Peyer's patch (tissue), 4 donors: ENCODE data around the gene TWNK. TPM values are rescaled to one million over a fixed set of nuclear protein-coding genes. Genes with fewer than 3 reads are reported as not detected.
"Not testable (repeated sequence)": the region's sequence is repeated elsewhere in the genome, so short reads cannot be mapped to it uniquely, and the experiment has no call there.

Experiments used
- DNase-seq, 3 donors: peaks; one replicate each; pipeline ENCODE4 v3.0.0-alpha.2; 2017 to 2019
- H3K27ac ChIP-seq, 4 donors: fragments of 200-600 bp; sonication (generic); one replicate each; pipeline ENCODE4 v1.5.1; 2016 to 2019
- H3K27me3 ChIP-seq, 2 donors: fragments of 200-600 bp; sonication (generic); one replicate each; pipeline ENCODE4 v1.5.1; 2019
- H3K36me3 ChIP-seq, 3 donors: fragments of 200-600 bp; sonication (generic); one replicate each; pipeline ENCODE4 v1.5.1; 2016 to 2019
- H3K4me1 ChIP-seq, 4 donors: fragments of 200-600 bp; sonication (generic); one replicate each; pipeline ENCODE4 v1.5.1; 2016 to 2019
- H3K4me3 ChIP-seq, 4 donors: fragments of 200-600 bp; sonication (generic); 1 replicate in 3 of 4; 2 replicates in 1 of 4; pipeline ENCODE4 v1.5.1; 2016 to 2019; ENCODE audit warnings: mild to moderate bottlenecking in 1 of 4
- H3K9me3 ChIP-seq, 4 donors: fragments of 200-600 bp; sonication (generic); one replicate each; pipeline ENCODE4 v1.5.1; 2016 to 2019; ENCODE audit warnings: mild to moderate bottlenecking in 1 of 4
- POLR2A ChIP-seq, 2 donors: fragments of 450-650 bp; IDR thresholded peaks; one replicate each; pipeline ENCODE4 v1.5.1; 2017; ENCODE audit warnings: antibody characterized with exemption in 2 of 2, mild to moderate bottlenecking in 2 of 2, moderate library complexity in 2 of 2
- total RNA-seq, 4 donors: library from RNA; depleted of rRNA; stranded (reverse); fragments of >200 nt; gene quantifications; one replicate each; pipeline ENCODE4 v1.1.0, GENCODE V29; 2016
- TF ChIP-seq, protein P1 (sequence below), 6 experiments: fragments of 450-650 bp in 4 of 6; fragments of 200-600 bp in 2 of 6; sonication (generic) in 1 of 6; IDR thresholded peaks; one replicate each; pipeline ENCODE4 v1.5.1; 2017 to 2019; ENCODE audit warnings: antibody characterized with exemption in 6 of 6, mild to moderate bottlenecking in 3 of 6, moderate library complexity in 1 of 6

TWNK gene
- total RNA-seq, 4 donors from 2014 or later: 3.8 to 18.2 (median 4.4) TPM

DNA sequence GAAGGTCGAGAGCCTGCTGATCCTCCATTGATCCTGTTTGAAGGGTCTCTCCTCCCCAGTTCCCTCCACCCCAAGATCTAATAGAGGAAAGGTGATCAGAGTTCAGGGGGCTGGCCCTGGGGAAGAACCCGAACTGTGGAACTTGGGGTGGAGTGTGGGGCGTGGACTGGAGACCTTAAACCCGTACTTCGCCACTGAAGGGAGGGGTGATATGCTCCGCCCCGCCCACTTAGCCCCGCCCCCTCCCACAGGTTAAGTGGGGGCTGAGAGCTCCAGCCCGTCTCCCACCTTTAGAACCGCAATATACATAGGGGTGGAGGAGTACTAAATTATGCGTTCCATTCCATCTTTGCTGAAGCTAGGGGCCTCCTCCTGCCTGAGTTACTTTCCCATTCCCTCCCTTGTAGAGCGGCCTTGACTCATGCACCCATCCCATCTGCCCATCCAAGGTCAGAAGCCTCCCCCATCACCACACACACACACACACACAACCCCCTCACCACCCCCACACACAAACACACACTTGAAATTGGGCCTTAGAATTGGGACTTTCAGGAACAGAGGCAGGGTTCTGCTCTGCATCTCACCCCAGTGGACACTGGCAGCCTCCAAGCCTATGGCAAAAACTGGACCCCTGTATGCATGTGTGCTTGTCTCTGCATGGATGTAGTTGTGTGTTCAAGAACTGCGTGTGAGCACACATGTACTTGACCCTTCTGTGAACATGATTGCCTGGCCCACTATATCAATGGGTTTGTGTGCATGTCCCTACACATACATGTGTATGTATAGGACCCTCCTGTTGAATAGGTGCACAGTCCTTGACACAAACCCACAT lies 17.0 kb upstream of the TWNK start:
- H3K27ac ChIP-seq: peak overlapping the region; percentile 26 to 91 (median 86)
- H3K4me1 ChIP-seq: peaks cover 0 to 22% (median 7%) of the 10 kb centered on the region in 4 donors
- peak in 1 of 2 donors; percentile 43 for TF ChIP-seq POLR2A (IDR thresholded peaks at IDR 0.05)
- TF ChIP-seq, protein P1, sequence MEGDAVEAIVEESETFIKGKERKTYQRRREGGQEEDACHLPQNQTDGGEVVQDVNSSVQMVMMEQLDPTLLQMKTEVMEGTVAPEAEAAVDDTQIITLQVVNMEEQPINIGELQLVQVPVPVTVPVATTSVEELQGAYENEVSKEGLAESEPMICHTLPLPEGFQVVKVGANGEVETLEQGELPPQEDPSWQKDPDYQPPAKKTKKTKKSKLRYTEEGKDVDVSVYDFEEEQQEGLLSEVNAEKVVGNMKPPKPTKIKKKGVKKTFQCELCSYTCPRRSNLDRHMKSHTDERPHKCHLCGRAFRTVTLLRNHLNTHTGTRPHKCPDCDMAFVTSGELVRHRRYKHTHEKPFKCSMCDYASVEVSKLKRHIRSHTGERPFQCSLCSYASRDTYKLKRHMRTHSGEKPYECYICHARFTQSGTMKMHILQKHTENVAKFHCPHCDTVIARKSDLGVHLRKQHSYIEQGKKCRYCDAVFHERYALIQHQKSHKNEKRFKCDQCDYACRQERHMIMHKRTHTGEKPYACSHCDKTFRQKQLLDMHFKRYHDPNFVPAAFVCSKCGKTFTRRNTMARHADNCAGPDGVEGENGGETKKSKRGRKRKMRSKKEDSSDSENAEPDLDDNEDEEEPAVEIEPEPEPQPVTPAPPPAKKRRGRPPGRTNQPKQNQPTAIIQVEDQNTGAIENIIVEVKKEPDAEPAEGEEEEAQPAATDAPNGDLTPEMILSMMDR (IDR thresholded peaks at IDR 0.05): no peak
- H3K9me3 ChIP-seq: no peaks in the 10 kb centered on the region
- no peaks in the 10 kb centered on the region for H3K27me3 ChIP-seq
- peak; percentile 40 to 92 (median 90) for DNase-seq
- peak overlapping the region; percentile 41 to 78 (median 66) for H3K4me3 ChIP-seq
- peaks cover 0 to 15% (median 0%) of the 10 kb centered on the region in 3 donors for H3K36me3 ChIP-seq

DNA sequence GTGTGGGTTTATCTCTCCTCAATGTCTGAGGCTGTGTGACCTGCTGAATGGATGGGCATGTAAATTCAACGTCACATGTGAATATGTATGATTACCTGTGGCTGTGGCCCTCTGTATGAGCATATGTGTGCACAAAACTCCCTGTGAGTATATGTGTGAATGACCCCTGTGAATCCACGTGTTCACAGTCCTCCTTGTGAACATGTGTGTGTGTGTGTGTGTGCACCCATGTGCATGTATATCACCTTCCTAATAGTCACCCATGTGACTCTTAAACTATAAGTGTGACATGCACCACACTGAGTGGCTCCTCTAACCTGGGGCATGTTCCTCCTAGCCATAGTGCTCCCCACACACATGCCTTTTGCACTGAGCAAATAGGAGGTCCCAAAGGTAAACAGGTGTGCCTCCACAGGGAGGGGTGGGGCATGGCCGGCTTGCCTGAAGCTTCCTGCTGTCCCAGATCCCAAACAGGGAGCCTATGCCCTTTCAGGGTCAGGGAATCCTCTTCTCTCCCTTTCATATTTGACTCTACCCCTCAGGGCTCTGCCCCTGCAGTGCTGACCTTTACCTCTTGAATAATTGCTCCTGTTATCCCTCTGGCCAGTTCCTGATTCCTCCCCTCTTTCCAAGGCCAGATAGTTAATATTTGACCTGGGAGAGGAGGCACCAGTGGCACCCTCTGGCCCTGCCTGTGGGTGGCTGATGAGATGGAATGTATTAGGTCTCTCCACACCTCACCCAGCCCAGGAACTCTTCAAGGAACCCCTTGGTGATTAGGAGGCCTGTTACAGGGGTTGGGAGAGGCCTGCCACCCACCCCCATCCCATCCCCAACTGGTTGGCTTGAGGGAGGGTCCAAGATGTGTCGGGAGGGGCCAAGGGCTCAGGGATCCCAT lies 16.2 kb upstream of the TWNK start:
- H3K27me3 ChIP-seq: no peaks in the 10 kb centered on the region
- H3K4me3 ChIP-seq: peak overlapping the region in 2 of 4 donors; percentile 77 to 78
- no peaks in the 10 kb centered on the region for H3K9me3 ChIP-seq
- peak; percentile 12 to 79 (median 71) for DNase-seq
- peak overlapping the region in 3 of 4 donors; percentile 85 to 91 (median 87) for H3K27ac ChIP-seq
- H3K36me3 ChIP-seq: peaks cover 0 to 7% (median 0%) of the 10 kb centered on the region in 3 donors
- peaks cover 0 to 22% (median 7%) of the 10 kb centered on the region in 4 donors for H3K4me1 ChIP-seq
- TF ChIP-seq POLR2A (IDR thresholded peaks at IDR 0.05): peak; percentile 9 to 16
- TF ChIP-seq, protein P1 (IDR thresholded peaks at IDR 0.05): peak in 3 of 6 experiments; percentile 21 to 26 (median 26)

DNA sequence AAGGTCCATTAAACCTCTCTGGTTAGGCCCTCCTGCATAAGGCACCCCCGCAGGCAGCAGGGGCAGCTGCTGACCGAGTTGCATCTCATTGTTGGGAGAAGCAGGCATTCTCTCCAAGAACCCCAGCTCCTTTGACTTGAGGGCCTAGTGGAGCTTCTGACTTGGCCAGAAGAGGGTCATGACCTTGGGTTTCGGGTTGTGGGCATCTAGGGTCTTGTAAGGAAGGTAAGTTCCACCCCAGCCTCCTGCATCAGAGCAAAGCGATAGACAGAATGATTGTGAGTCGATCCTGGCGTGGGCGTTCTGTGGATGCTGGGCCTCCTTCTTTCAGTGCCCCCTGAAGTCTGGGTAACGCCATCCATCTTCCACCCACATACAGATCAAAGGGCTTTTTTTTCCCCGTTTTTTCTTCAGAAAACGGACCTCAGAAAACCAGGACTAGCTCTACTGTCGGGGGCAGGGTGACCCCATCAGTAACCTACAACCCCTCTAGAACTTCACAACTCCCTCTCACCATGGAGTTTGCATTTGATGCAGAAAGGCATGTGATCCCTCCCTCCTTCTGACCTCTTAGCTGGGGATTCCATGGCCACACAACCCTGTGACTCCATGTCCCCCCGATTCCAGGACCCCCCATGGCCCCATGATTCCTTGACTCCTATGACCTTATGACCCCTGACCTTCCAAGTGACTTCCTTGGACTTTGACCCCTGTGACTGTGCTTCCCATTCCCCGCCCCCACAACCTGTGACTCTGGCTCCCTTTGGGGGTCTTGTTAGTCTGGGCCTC lies 15.0 kb upstream of the TWNK start:
- TF ChIP-seq POLR2A (IDR thresholded peaks at IDR 0.05): no peak
- TF ChIP-seq, protein P1 (IDR thresholded peaks at IDR 0.05): no peak
- peak in 1 of 3 donors; percentile 8 for DNase-seq
- Histone ChIP-seq H3K4me1 (peaks cover 0 to 22% (median 7%) of the 10 kb centered on the region in 4 donors), H3K27ac (peak overlapping the region in 2 of 4 donors; percentile 85 to 91), H3K9me3 (no peaks in the 10 kb centered on the region), H3K27me3 (no peaks in the 10 kb centered on the region), H3K4me3 (peak overlapping the region in 1 of 4 donors; percentile 24), H3K36me3 (peaks cover 0 to 13% (median 0%) of the 10 kb centered on the region in 3 donors)

DNA sequence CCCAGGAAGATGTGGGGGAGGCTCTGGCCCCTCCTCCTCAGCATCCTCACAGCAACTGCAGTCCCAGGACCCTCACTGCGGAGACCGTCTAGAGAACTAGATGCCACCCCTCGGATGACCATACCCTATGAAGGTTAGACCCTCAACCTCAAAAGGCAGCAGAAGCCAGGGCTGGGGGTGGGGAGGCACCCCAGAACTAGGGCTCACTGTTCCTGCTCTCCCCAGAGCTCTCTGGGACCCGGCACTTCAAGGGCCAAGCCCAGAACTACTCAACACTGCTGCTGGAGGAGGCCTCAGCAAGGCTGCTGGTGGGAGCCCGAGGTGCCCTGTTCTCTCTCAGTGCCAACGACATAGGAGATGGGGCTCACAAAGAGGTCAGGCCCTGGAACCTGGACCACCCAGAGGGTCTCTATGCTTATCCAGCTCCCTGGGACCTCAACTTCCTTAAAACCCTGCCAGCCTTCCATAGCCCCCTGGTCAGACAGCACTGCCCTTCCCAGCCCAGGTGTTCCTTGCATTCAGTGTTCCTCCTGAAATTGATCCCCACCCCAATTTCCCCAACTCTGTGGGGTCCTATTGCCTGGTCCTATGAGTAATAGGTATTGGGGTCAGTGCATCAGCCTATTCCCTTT lies 14.3 kb upstream of the TWNK start:
- peak in 1 of 3 donors; percentile 8 for DNase-seq
- Histone ChIP-seq H3K27ac (no peak overlapping the region), H3K9me3 (no peaks in the 10 kb centered on the region), H3K4me1 (peaks cover 0 to 20% (median 7%) of the 10 kb centered on the region in 4 donors), H3K36me3 (peaks cover 0 to 20% (median 0%) of the 10 kb centered on the region in 3 donors), H3K27me3 (no peaks in the 10 kb centered on the region), H3K4me3 (no peak overlapping the region)
- TF ChIP-seq POLR2A (IDR thresholded peaks at IDR 0.05): no peak
- TF ChIP-seq, protein P1 (IDR thresholded peaks at IDR 0.05): no peak

DNA sequence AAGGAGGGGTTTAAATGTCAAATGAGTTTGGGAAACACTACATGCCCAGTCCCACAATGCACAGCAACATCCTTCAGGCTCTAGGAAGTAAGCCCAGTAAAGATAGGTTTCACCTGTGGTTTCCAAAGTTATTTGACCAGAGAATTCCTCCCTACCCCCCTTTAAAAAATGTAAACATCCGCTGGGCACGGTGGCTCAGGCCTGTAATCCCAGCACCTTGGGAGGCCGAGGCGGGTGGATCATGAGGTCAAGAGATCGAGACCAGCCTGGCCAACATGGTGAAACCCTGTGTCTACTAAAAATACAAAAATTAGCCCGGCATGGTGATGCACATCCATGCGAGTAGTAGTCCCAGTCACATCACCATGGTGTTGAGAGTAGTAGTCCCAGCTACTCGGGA lies 11.9 kb upstream of the TWNK start:
- H3K36me3 ChIP-seq: peaks cover 0 to 43% (median 0%) of the 10 kb centered on the region in 3 donors
- not testable (repeated sequence) for H3K27me3 ChIP-seq

More for the DNA sequence above, 11.9 kb upstream of the TWNK start:
- not testable (repeated sequence) for H3K9me3 ChIP-seq, H3K4me3 ChIP-seq, H3K27ac ChIP-seq, H3K4me1 ChIP-seq
- peak in 1 of 3 donors; percentile 6 for DNase-seq
